ENCODE measurements around the gene SMYD3.
"Not testable (repeated sequence)": the region's sequence is repeated elsewhere in the genome, so short reads cannot be mapped to it uniquely, and the experiment has no call there.

The SMYD3 gene

DNA sequence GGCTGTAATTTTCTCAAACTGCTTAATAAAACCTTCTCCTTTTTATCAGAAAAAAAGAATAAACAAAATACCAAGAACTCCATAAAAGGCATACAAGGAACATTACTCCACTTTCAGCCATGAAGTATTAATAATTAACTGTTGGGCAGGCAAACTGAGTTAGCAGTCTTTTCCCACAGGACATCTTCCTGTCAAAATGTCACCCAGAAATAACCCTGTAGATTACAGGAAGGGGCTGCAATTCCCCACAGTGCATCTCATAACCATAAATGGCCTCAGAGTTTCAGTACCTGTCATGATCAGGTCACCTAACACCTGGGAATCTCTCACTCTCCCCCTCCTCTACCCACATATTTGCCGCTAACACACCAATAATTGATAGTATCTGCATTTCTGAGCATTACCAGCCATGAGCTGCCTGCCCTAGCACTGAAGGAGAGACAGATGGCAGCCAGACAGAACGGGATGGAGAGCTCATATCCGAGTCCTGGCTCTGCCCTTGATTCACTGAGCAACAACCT lies 475.0 kb downstream of the SMYD3 start:
- peaks cover 3% of the 10 kb centered on the region; the same call in 1 of the 2 replicates for H3K79me2 ChIP-seq (ENCODE audit: insufficient read depth, low read length)
- H3K9me3 ChIP-seq (ENCODE audit: insufficient read depth, low read depth, low read length) = no peaks in the 10 kb centered on the region
- H3K9me2 ChIP-seq (replicated peaks; ENCODE audit: low read depth, low read length) = no peaks in the 10 kb centered on the region
- no peaks in the 10 kb centered on the region for H3K27me3 ChIP-seq (ENCODE audit: insufficient read depth, low read length, poor library complexity, severe bottlenecking)
- no peaks in the 10 kb centered on the region for H3F3A ChIP-seq (ENCODE audit: low read depth)
- H3K36me3 ChIP-seq (ENCODE audit: insufficient read depth, low read length) = no peaks in the 10 kb centered on the region
- H2AFZ ChIP-seq (ENCODE audit: low read length) = no peak overlapping the region
- no peaks in the 10 kb centered on the region for H4K20me1 ChIP-seq (ENCODE audit: insufficient read depth, low read length, poor library complexity, severe bottlenecking)
- H3K4me3 ChIP-seq (ENCODE audit: low read length, poor library complexity, severe bottlenecking) = no peak overlapping the region
- no peak overlapping the region for H3K4me2 ChIP-seq (ENCODE audit: low read depth, low read length, poor library complexity, severe bottlenecking)
- no peak overlapping the region for H3K9ac ChIP-seq (ENCODE audit: low read depth, low read length, poor library complexity, severe bottlenecking)
- H3K4me1 ChIP-seq (ENCODE audit: insufficient read depth, low read length, poor library complexity, severe bottlenecking) = peaks cover 11% of the 10 kb centered on the region
- TF ChIP-seq, protein P1, sequence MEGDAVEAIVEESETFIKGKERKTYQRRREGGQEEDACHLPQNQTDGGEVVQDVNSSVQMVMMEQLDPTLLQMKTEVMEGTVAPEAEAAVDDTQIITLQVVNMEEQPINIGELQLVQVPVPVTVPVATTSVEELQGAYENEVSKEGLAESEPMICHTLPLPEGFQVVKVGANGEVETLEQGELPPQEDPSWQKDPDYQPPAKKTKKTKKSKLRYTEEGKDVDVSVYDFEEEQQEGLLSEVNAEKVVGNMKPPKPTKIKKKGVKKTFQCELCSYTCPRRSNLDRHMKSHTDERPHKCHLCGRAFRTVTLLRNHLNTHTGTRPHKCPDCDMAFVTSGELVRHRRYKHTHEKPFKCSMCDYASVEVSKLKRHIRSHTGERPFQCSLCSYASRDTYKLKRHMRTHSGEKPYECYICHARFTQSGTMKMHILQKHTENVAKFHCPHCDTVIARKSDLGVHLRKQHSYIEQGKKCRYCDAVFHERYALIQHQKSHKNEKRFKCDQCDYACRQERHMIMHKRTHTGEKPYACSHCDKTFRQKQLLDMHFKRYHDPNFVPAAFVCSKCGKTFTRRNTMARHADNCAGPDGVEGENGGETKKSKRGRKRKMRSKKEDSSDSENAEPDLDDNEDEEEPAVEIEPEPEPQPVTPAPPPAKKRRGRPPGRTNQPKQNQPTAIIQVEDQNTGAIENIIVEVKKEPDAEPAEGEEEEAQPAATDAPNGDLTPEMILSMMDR (conservative IDR thresholded peaks at IDR 0.05; ENCODE audit: low read length) = no peak
- TF ChIP-seq EZH2phosphoT487 (IDR thresholded peaks at IDR 0.05; ENCODE audit: borderline replicate concordance) = no peak

DNA sequence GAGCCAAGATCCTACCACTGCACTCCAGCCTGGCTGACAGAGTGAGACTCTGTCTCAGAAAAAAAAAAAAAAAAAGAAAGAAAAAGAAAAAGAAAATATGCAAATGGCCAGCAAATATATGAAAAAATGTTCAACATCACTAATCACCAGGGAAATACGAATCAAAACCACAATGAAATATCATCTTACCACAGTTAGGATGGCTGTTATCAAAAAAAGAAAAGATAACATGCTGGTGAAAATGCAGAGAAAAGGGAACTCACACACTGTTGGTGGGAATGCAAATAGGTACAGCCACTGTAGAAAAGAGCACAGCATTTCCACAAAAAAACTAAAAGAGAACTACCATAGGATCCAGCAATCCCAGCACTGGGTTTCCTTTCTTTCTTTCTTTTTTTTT lies 477.5 kb downstream of the SMYD3 start:
- Histone ChIP-seq H3K27me3 (ENCODE audit: insufficient read depth, low read length, poor library complexity, severe bottlenecking) (no peaks in the 10 kb centered on the region), H3K9me3 (ENCODE audit: insufficient read depth, low read depth, low read length) (no peaks in the 10 kb centered on the region), H3K36me3 (ENCODE audit: insufficient read depth, low read length) (no peaks in the 10 kb centered on the region), H3K4me1 (ENCODE audit: insufficient read depth, low read length, poor library complexity, severe bottlenecking) (peaks cover 8% of the 10 kb centered on the region), H3K4me3 (ENCODE audit: low read length, poor library complexity, severe bottlenecking) (no peak overlapping the region), H3K4me2 (ENCODE audit: low read depth, low read length, poor library complexity, severe bottlenecking) (no peak overlapping the region), H3K9ac (ENCODE audit: low read depth, low read length, poor library complexity, severe bottlenecking) (no peak overlapping the region), H3F3A (ENCODE audit: low read depth) (no peaks in the 10 kb centered on the region), H3K9me2 (replicated peaks; ENCODE audit: low read depth, low read length) (no peaks in the 10 kb centered on the region), H4K20me1 (ENCODE audit: insufficient read depth, low read length, poor library complexity, severe bottlenecking) (no peaks in the 10 kb centered on the region), H2AFZ (ENCODE audit: low read length) (no peak overlapping the region), H3K79me2 (ENCODE audit: insufficient read depth, low read length) (no peaks in the 10 kb centered on the region; the same call in 1 of the 2 replicates)
- no peak for TF ChIP-seq EZH2phosphoT487 (IDR thresholded peaks at IDR 0.05; ENCODE audit: borderline replicate concordance)
- TF ChIP-seq, protein P1 (conservative IDR thresholded peaks at IDR 0.05; ENCODE audit: low read length) = no peak

DNA sequence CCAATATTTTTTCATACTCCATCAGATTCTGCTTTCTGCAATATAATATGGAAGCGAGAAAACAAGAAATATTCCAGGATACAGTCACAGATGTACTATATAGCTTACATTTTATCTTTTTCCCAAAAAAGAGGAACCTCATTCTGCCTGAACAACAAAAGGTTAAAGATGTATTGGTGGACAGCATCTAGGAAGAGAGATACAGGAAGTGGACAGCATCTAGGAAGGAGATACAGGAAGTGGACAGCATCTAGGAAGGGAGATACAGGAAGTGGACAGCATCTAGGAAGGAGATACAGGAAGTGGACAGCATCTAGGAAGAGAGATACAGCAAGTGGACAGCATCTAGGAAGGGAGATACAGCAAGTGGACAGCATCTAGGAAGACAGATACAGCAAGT lies 483.0 kb downstream of the SMYD3 start:
- H3K9ac ChIP-seq (ENCODE audit: low read depth, low read length, poor library complexity, severe bottlenecking); H3K9me3 ChIP-seq (ENCODE audit: insufficient read depth, low read depth, low read length); H2AFZ ChIP-seq (ENCODE audit: low read length); H3K27me3 ChIP-seq (ENCODE audit: insufficient read depth, low read length, poor library complexity, severe bottlenecking); H3F3A ChIP-seq (ENCODE audit: low read depth); H3K79me2 ChIP-seq (ENCODE audit: insufficient read depth, low read length); H3K36me3 ChIP-seq (ENCODE audit: insufficient read depth, low read length); H3K4me2 ChIP-seq (ENCODE audit: low read depth, low read length, poor library complexity, severe bottlenecking); H4K20me1 ChIP-seq (ENCODE audit: insufficient read depth, low read length, poor library complexity, severe bottlenecking); H3K9me2 ChIP-seq (replicated peaks; ENCODE audit: low read depth, low read length); H3K4me3 ChIP-seq (ENCODE audit: low read length, poor library complexity, severe bottlenecking): not testable (repeated sequence)
- peaks cover 11% of the 10 kb centered on the region for H3K4me1 ChIP-seq (ENCODE audit: insufficient read depth, low read length, poor library complexity, severe bottlenecking)

DNA sequence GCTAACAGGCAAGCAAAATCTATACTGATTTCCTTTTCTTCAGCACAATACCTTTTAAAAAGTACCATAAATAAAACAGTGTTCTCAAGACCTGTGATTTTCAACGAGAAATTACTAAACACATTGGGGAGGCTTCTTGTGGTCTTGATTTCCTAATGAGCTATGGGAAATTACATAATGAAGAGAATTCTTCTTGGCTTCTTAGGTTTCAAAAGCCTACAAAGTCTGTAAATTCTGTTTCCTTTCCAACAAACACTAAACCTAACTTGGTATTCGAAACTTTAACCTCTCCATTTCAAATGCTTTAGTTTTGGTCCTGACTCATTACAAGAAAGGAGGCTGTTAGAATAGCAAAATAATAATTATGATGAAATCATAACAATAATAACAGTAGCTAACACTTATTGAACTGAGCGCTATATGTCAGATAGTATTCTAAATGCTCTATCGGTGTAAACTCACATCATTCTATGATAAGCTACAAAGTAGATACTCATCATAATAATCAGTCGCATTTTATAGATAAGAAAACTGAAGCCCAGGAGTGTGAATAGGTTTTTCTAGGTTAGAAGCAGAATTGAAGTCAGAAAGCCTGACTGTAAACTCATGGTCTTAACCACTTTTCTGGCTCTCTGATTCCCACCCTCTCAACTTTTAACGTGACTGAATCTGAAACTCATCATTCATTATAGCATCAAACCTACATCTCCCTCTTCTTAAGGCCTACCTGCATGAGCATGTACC lies 486.7 kb downstream of the SMYD3 start:
- Histone ChIP-seq H3K9me3 (ENCODE audit: insufficient read depth, low read depth, low read length) (no peaks in the 10 kb centered on the region), H3K4me1 (ENCODE audit: insufficient read depth, low read length, poor library complexity, severe bottlenecking) (peaks cover 11% of the 10 kb centered on the region), H2AFZ (ENCODE audit: low read length) (no peak overlapping the region), H3K27me3 (ENCODE audit: insufficient read depth, low read length, poor library complexity, severe bottlenecking) (no peaks in the 10 kb centered on the region), H3K4me3 (ENCODE audit: low read length, poor library complexity, severe bottlenecking) (no peak overlapping the region), H4K20me1 (ENCODE audit: insufficient read depth, low read length, poor library complexity, severe bottlenecking) (no peaks in the 10 kb centered on the region), H3K36me3 (ENCODE audit: insufficient read depth, low read length) (no peaks in the 10 kb centered on the region), H3K9me2 (replicated peaks; ENCODE audit: low read depth, low read length) (no peaks in the 10 kb centered on the region), H3K4me2 (ENCODE audit: low read depth, low read length, poor library complexity, severe bottlenecking) (no peak overlapping the region), H3K79me2 (ENCODE audit: insufficient read depth, low read length) (no peaks in the 10 kb centered on the region), H3F3A (ENCODE audit: low read depth) (no peaks in the 10 kb centered on the region), H3K9ac (ENCODE audit: low read depth, low read length, poor library complexity, severe bottlenecking) (no peak overlapping the region)
- TF ChIP-seq, protein P1 (conservative IDR thresholded peaks at IDR 0.05; ENCODE audit: low read length) = no peak
- TF ChIP-seq EZH2phosphoT487 (IDR thresholded peaks at IDR 0.05; ENCODE audit: borderline replicate concordance) = no peak

Data from Loucy (cell line).